T-helper 1 cell (primary cell): ENCODE data around the gene MRGPRE.

Experiments used
- DNase-seq, 5 donors: peaks; one replicate each; pipeline ENCODE4 v3.0.0-alpha.2; 2012 to 2020

Gene MRGPRE

DNA sequence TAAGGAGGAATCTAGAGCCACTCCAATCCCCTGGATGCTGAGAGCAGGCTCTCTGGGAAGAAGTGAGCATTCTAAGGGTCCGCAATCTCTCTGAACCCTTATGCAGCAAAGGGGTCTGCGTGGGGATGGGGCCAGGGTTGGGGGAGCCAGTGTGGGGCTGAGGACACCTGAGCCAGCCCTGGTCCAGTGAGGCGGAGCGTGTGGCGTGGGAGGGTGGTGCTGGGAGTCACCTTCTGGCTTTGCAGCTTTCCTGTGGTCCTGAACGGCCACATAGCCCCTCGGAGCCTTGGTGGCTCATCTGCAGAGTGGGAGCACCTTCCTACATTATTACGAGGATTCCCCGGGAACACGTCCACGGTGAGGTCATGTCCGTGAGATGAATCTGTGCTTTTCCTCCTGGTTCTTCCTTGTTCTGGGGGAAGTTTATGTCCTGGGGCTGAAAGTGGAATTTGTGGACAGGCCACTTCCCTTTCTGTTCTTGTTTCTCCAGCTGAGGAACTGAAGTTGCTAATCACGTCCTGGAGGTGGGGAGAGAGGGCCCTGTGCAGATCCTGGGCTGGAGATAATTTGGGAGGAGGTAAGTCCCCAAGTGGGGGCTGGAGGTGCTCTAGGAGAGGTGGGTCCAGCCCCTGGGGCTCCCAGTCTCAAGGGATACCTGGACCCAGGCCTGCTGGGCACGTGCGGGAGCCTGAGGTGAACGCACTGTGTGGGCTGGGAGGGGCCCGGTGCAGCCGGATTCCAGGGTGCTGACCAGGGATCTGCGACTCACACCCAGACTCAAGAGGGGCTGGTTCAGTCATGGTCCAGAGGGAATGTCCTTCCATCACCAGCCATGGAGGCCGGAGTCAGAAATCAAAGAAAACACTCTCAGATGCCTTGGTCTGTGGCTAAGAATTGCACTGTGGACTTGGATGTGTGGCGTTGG, 6.1 kb downstream of the MRGPRE start:
- no peak for DNase-seq

DNA sequence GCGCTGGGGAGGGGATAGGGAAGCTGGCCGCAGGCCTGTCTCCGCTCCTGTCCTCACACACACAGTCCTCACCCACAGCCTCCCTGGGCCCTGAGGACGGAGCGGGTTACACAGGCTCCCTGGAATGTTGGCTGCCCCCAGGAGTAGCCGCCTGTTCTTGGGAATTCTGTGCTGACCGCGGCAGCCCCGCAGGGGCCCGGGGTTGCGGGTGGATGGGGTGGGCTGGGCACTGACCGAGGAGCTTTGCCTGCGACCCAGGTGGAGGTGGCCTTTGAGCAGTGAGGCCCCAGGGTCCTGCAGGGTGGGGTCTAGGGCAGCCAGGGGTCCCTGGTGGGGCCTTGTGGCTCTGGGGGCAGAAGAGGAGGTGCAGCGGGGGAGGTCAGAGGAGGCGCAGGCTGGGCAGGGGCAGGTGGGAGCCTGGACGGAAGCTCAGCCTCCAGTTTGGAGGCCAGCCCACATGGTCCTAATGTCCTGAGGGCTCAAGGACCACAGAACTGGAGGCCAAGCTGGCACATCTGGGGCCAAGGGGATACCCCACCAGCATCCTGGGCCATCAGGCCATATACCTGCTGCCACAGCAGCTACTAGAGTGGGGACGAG, 7.0 kb downstream of the MRGPRE start:
- no peak for DNase-seq

DNA sequence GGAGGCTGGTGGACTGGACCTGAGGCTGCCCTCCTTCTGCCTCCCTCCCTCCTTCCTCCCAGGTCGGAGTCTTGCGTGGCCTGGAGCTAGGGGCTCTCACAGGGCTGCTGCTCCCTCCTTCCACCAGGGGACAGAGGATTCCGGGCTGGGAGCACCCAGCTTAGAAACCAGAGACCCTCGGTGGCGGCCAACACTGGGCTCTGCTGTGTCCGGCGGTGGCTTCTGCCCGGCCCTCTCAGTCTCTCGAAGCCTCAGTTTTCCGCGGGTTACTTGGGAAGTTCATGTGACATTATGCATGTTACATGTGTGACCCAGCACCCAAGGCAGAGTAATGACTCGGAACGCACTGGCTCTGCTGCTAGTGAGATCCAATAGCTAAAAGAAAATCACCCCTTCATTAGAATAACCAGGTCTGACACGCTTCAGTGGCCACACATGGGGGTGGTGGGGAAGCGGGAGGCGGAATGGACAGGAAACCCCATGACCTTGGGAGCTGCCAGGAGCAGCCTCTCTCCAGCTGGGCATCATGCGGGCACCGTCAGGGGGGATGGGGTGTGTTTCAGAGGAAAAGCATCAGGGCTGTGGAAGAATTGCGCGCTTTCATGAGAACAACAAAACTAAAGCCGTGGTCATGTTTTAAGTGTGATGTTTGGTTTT, 7.7 kb downstream of the MRGPRE start:
- DNase-seq: no peak

DNA sequence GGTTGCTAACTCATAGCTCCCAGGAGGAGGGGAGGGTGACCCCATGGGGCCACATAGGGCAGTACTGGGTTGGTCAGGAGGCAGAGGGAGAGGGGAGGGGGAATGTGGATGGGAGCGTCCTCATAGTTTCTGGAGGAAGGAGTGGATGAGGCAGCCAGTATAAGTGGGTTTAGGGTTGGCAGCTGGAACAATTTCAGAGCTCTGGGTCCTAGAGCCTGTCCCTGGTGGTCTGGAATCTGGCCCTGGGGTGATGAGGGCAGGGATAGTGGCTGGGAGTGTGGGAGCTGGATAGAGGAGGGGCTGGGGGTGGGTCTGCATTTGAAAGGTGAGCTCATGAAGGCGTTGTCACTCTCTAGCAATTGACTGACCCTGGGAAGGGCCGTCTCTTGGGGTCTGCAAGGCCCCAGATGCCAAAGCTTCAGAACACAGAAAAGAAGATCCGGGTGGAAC, 8.3 kb downstream of the MRGPRE start:
- DNase-seq: no peak

DNA sequence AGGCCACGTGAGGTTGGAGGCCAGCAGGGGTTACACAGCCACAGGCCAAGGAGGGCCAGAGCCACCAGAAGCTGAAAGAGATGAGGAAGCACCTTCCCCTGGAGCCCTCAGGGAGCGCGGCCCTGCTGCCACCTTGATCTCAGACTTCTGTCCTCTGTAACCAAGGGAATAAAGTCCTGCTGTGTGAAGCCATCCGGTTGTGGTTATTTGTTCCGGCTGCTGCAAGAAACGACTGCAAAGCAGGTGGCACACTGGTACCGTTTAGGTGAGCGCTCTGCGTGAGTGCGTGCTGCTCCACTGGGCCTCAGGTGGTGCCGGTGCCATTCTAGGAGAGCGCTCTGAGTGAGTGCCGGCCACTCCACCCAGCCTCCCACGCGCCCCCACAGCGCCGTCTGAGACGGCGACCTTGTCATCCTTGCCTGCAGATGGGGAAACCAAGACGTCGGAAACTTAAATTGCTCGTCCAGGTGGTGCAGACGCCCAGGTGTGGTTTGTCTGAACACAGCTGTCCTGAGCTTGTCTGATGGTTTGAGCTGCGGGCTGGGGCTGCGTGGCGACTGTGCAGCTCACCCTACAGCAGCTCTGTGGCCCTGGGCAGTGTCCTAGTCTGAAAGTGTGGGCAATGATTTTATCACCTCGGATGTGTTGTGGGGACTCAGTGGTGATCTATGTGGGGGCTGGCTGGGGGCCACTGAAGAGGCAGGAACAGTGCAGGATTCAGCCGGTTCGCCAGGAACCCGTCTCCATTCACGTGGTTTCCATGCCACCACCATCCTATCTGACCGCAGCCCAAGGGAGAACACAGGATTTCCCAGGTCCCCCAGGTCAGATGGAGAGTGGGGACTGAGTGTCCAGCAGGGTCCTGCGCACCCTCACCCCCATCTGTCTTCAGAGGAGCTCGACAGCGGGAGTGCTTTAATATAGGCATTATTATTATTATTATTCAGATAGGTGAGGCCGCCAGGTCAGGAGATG, 9.0 kb downstream of the MRGPRE start:
- no peak for DNase-seq

DNA sequence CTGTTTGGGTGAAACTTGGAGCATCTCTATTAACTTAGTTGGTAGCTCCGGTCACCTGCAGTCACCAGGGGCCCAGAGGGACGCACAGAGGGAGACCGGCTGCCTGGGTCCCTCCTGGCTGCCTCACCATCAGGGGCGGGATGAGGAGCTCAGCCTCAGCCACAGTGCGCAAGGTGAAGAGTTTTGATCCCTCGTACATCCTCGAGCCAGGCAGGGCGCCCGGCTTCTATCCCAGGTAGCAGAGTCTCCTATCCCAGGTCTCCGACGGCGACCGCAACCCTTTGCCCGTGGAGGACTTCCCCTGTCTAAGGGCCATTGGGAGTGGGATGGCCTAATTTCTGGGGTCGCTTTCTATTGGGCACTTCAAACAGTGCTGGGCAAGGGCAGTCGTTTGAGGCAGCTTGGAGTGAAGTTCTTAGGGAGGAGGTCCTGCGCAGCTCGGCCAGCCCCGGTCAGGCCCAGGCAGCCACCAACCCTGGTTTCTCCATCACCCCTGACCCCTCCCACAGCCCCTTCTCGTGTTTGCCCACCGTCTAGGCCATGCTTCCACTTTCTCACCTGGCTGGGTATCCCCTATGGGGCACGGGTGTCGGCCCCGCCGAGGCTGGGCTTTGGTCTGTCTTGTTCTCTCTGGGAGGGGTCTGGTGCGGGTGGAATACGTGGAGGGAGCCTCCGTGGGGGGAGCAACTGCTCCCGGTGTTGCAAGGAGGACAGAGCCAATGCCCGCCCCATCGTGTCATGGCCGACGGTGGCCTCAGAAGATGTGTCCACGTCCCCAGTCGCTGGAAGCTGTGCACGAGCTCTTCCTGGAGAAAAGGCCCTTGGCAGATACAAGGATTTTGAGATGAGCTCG, 10.0 kb downstream of the MRGPRE start:
- no peak for DNase-seq

DNA sequence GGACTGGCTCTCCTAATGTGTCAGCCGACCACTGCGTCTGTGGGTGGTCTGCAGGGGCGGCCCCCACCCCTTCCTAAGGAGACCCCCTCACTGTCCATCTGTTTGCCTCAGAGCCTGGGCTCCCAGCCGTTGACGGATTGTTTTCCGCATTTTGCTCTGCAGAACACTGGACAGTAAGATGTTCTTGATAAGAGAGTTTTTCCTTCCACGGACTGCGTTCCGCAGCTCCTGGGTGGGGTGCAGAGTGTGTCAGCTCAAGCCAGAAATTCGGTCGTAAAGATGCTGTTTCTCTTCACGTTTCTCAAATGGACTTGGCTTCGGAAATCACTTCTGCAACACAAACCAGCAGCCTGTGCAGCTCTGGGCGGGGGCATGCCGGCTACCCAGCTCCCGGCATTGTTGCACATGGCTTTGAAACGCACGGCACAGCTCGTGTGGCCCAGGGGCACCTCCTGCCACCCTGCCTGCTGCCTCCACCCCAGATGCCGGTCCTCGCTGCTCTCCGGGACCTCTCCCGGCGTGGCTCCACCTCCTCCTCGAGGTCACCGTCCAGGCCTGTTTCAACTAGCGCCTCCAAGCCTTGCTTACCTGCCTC, 10.7 kb downstream of the MRGPRE start:
- no peak for DNase-seq

DNA sequence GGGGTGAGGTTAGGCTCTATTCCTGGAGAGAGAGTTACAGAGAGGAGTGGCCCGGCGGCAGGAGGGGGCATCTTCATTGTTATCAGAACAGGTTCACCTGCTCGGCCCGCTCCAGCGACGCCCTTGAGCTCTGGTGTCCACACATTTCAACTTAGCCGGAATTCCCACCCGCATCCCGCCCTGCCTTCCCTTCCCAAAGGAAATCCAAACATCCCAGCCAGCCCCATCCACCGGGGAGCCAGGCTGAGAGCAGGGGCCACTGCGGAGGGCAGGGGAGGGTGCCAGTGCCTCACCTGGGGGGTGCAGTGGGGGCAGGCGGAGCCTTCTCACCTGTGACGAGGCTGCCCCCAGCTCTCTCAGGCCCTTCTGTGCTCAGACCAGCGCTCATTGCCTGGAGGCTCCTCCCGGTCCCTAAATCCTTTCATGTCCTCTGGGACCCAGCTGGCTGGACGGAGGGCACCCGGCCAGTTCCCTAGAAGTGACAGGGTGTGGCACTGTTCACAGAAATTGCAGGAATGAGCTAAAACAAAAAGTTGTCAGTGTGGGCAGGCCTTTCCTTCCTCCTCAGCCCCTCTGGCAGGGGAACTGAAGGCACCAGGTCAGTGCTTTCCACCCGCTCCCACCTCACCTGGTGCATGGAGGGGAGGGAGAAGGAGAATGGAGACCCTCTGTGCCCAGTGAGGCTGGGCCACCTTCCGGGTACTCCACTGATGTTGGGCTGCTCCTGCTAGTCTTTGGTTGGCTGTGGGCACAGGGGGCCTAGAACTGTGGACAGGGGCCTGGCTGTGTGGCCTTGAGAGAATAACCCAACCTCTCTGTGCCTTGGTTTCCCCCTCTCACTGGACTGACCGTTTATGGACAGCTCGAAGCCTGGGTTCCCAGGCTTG, 11.5 kb downstream of the MRGPRE start:
- no peak for DNase-seq

DNA sequence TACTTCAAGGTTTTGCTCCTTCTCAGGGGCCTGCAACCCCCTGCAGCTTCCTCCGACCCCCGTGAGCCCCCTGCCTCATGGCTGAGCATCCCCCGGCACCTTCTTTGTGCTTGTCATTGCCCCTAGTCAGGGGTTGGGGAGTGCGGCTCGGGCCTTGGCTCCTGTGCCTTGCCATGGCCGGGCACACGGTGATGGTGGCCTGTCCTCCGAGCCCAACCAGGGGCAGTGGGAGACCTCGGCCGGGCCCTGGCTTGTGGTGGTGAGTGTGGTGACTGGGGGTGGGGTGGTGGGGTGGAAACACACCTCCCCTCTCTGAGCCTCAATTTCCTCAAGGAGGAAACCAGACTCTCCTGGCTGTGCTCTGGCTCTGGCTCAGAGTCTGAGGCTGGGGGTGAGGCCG, 12.1 kb downstream of the MRGPRE start:
- DNase-seq: no peak

DNA sequence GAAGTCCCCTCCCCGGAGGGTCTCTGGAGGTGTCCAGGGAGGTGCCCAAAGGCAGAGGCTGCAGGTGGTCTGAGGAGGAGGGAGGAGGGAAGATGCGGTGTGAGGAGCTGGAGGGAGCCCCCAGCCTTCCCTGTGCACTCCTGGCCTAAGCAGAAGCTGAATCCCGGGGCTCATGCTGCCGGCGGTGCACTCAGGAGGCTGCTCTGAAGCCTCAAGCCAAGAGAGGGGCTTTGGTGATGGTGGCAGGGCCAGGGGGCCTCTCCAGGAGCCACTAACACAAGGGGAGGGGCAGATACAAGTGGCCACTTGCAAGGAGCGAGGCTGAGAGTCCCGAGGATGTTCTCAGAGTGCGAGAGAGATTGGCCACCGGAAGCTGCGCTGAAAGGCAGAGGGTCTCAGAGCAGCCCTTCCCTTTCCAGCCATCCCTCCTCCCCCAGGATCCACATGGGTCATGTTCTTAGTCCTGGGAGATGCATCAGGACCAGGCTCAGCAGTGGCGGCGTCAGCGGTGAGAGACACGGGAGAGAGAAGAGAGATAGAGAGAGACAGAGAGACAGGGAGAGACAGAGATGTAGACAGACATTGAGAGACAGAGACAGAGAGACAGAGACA, 12.8 kb downstream of the MRGPRE start:
- DNase-seq: no peak

DNA sequence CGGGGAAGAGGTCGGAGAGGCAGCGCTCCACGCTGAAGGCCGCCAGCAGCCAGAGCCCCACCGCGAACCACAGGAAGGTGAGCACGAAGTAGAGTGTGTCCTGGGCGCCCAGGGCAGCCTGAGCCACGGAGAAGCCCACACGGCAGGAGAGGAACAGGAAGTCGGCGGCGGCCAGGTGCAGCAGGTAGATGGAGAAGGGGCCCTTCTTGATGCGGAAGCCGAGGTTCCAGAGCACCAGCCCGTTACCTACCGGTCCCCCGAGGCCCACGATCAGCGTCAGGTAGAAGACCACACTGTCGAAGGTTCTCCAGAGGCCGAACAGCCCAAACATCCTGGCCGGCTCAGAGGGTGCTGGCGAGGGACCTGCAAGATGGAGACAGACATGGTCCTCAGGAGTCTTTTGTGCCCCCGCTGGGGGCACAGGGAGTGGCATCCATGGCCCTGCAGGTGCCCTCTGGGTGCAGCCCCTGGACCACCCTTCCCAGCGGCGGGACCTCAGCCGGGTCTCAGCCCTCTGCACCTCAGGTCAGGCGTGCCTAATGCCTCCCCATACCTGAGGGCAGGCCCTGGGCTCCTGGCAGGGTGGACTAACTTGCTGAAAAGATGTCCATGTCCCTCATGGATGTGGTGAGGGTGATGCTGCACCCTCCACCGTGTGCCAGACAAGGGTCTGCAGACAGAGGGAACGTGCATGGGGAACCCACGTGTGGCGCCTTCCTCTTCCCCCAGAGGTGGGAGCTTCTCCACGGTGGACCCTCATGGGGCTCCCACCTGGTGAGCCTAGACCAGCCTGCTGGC, 13.5 kb downstream of the MRGPRE start, which contains the start of gene MRGPRG:
Gene MRGPRG, minus strand, starts transcription at position 331 of the 798 bp plus-strand sequence. Its CDS starts 0 bp downstream, at position 331.
- no peak for DNase-seq

DNA sequence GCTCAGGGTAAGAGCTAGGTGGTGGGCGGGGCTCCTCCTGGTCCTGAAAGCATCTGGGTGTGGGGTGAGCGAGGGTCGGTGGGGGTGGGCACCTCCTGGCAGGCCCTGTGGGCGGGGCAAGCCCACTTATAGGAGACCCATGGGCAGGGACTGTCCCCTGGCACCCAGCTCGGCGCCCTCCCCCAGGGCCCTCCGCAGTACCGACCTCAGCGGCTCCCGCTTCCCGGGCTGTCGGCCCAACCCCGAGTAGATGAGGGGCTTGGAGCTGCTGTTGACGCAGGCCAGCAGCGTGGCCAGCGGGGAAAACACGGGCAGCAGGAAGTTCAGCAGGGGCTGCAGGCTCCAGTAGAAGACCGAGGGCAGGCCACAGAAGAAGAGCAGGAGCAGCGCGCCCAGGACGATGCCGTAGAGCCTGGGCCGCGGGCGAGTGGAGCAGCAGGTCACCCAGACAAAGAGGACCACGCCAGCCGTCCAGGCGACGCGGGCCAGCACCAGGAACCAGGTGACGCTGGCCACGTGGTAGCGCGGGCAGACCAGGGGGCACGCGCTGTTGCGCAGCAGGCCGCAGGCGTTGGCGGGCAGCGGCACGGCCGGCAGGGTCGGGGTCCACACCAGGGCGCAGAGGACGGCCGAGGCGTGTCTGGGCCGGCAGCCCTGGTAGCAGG, 14.3 kb downstream of the MRGPRE start:
- DNase-seq: no peak

DNA sequence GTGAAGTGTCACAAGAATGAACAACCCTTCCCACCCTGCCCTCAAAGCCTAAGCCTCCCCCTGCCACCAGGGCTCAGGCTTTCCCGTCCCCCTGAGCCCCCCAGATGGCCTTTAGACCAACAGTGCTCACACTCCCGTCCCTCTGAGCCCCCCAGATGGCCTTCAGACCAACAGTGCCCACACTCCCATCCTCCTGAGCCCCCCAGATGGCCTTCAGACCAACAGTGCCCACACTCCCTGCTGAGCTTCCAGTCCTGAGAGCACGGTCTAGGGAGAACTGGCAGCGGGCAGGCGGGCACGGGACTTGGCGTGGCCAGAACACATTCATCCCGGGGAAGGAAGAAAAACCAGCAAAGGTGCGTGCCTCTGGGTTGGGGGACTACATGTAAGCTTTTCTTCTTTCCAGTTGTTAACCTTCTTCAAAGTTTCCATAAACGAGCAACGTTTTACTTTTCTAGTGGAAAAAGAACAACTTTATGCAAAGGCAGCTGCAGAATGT, 16.1 kb downstream of the MRGPRE start:
- no peak for DNase-seq

DNA sequence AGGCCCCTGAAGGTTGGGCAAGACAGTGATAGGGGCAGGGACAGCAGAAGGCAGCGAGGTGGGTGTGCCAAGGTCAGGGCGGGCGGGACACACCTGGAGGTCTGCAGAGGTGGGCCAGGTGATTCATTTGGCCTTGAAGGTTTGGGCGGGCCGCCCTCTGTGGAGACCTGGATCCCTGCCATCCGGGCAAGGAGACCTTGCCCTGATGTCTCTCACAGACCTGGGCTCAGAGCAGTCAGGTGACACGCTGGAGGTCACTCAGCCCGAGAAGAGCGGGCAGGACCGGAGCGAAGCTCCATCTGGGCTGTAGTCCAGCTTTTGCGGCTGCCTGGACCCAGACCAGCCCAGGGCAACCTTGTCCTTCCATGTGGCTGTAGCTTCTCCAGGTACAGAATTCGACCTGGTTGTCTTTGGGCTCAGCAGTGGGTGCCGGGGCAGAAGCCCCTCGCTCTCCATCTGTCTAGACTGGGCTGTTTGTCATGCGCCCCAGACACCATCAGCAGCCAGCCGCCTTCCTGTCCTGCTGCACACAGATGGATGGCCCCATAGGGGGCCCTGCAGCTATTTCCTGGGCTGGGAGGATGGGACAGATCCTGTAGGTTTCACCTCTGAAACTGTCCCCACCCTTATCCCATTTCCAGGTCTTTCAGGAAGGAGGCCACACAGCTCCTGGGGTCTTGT, 16.7 kb downstream of the MRGPRE start:
- peak in 1 of 5 donors; percentile 6 for DNase-seq

DNA sequence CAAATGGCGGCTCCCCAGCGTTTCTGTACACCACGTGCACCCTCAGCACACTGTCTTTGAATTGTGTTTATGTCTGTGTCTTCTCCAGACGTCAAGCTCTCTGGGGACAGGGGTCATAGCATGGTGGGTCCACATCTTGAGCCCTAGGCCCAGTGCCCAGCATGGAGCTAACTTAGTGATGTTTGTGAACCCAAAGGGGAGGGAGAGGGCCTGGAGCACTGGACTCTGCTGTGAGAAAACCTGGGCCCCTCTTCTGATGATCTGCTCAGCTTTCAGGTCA, 17.9 kb downstream of the MRGPRE start:
- no peak for DNase-seq

DNA sequence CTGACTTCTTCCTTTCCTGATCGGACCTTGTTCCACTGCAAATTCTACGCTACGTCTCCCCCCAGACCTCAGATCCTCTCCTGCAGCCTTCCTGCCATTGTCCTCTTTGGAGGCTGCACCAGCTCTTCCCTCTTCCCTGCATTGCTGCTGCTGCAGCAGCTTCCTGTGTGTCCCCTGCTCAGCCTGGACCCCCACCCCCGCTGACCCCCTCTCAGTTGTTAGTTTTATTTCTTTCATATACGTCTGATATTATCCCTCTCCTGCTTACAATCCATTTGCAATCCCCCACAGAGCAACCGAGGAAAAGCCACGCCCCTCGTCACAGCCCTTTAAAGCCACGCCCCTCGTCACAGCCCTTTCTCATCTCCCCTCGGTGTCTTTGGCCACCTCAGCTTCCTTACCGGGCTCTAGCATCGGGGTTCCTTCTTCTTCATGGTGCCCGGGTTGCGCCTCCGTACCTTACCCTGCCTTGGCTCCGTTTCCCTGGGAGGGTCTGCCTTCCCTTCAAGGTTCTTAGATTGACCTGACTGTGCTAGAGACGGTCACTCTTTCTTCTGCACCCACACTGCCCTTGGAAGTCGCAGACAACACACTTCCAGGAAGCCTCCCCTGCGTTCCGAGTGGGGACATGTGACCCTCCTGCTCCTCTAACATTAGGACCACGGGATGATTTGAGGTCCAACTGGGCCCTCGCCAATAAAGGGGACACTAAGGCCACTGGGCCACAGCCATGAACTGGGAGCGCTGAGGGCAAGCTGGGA, 18.4 kb downstream of the MRGPRE start:
- peak in 1 of 5 donors; percentile 6 for DNase-seq

DNA sequence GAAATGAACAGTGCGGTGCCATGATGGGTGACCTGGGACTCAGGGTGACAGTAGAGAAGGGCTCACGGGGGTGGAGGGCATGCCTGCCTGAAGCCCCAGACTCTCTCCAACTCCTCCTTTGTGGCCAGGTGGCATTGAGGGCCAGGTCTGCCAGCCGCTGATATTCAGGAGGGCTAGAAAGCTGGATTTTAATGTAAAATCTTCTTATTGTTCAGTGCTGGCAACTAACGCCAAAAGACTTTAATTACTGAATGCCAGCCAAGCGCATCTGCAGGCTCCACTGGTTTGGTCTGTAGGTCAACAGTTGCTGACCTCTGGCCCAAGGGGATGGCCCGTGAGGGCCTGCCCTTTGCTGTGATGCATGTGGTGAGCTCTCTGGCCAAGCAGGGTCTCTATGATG, 23.9 kb downstream of the MRGPRE start:
- DNase-seq: no peak
